ENCODE data around the gene TMPRSS2.

The TMPRSS2 gene

DNA sequence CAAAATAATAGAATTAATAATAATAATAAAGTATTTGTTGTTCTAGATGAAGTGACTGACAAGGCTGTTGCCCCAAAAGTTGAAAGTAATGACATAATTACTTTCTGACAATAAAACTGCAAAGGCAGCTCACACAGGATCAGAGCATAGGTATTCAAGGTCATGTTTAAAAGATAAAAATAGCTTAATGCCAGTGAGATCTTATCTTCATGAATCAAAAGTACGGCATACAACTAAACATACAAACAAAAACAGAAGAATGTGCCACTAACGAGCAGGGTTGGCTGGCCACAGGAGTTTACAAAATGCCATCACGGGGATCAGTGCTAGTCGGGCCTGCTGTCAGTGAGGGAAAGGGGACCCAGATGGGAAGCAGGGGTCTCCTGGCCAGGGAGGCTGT lies 22.4 kb upstream of the TMPRSS2 start:
- H3K27me3 ChIP-seq, result peaks cover 0 to 33% of the 10 kb centered on the region in 2 donors
- no peak overlapping the region for H3K27ac ChIP-seq
- H3K36me3 ChIP-seq, result no peaks in the 10 kb centered on the region
- DNase-seq, result no peak
- no peak overlapping the region for H3K4me3 ChIP-seq
- no peaks in the 10 kb centered on the region for H3K9me3 ChIP-seq
- H3K4me1 ChIP-seq, result no peaks in the 10 kb centered on the region
- intact Hi-C loops (cut with DNase I; ENCODE audit: low total_unique reads), result no loop called here
- TF ChIP-seq, protein P1, sequence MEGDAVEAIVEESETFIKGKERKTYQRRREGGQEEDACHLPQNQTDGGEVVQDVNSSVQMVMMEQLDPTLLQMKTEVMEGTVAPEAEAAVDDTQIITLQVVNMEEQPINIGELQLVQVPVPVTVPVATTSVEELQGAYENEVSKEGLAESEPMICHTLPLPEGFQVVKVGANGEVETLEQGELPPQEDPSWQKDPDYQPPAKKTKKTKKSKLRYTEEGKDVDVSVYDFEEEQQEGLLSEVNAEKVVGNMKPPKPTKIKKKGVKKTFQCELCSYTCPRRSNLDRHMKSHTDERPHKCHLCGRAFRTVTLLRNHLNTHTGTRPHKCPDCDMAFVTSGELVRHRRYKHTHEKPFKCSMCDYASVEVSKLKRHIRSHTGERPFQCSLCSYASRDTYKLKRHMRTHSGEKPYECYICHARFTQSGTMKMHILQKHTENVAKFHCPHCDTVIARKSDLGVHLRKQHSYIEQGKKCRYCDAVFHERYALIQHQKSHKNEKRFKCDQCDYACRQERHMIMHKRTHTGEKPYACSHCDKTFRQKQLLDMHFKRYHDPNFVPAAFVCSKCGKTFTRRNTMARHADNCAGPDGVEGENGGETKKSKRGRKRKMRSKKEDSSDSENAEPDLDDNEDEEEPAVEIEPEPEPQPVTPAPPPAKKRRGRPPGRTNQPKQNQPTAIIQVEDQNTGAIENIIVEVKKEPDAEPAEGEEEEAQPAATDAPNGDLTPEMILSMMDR (IDR thresholded peaks at IDR 0.05), result no peak

DNA sequence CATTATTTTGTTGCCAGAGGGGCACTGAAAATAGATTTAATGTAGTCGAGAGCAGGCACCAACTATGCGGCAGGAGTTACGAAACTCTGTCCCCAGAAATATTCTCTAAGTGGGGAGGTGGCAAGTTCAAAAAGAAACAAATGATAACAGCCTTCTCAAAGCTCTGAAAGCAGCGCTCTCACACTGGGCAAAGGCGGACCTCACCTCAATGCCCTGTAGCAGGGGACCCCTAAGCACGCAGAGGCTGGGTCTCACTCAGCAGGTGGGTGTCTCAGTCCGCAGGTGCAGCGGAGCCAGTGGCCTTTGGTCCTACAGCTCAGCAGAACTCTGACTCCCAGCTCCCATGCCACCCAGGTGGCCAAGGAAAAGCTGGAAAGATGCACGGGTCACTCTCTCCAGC lies 21.8 kb upstream of the TMPRSS2 start:
- H3K4me1 ChIP-seq, result no peaks in the 10 kb centered on the region
- TF ChIP-seq, protein P1 (IDR thresholded peaks at IDR 0.05), result no peak
- no peak for DNase-seq
- H3K9me3 ChIP-seq, result no peaks in the 10 kb centered on the region
- H3K27ac ChIP-seq, result no peak overlapping the region
- peaks cover 0 to 32% of the 10 kb centered on the region in 2 donors for H3K27me3 ChIP-seq
- no peak overlapping the region for H3K4me3 ChIP-seq
- no peaks in the 10 kb centered on the region for H3K36me3 ChIP-seq
- intact Hi-C loops (cut with DNase I; ENCODE audit: low total_unique reads), result no loop called here

DNA sequence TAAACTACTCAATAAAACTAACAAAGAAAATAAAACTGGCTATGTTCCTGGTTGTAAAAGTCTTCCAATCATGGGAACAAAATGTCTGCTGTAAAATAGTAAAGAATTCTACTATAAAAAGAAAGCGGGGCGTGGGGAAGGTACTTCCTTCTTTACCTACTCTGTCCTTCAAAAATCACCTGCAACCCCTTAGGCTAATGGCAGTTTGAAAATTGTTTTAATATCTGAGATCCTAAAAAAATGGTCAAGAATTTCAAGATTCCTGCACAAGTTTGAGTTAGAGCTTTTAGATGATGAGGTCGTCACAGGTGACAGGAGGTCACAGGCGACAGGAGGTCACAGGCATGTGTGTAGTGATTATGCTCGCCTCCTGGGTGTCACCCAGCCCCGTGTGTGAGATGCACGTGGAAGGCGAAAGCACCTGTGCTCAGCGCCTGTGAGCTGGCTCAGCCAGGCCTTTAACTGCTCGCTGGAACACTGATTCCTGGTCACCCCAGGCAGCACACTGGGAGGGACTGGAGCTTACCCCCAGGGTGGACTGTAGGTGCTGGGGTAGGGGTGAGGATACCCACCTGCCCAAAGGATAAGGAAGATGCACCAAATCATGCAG lies 18.6 kb upstream of the TMPRSS2 start:
- Histone ChIP-seq H3K4me1 (no peaks in the 10 kb centered on the region), H3K4me3 (no peak overlapping the region), H3K27ac (no peak overlapping the region), H3K27me3 (peaks cover 0 to 21% of the 10 kb centered on the region in 2 donors), H3K9me3 (no peaks in the 10 kb centered on the region), H3K36me3 (no peaks in the 10 kb centered on the region)
- intact Hi-C loops (cut with DNase I; ENCODE audit: low total_unique reads), result no loop called here
- TF ChIP-seq, protein P1 (IDR thresholded peaks at IDR 0.05), result no peak
- DNase-seq, result no peak

DNA sequence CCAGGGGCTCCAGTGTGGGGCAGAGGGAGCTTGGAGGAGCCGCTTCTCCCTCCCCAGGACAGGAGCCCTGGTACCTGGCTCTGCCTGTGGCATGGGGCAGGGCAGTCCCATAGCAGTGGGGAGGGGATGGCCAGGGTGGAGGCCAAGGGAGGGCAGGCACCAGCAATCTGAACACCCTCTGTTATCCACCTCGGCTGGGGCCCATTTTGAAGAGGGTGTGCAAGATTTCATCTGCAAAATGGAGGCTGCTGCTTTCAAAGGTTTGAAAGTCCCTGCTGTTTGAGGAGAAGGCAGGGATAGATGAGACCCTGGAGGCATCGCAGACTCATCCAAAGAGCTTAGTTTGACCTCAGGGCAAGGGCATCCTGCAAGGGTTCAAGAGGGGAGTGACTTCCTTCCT lies 15.2 kb upstream of the TMPRSS2 start:
- TF ChIP-seq, protein P1 (IDR thresholded peaks at IDR 0.05), result no peak
- Histone ChIP-seq H3K27ac (no peak overlapping the region), H3K4me3 (no peak overlapping the region), H3K36me3 (no peaks in the 10 kb centered on the region), H3K9me3 (no peaks in the 10 kb centered on the region), H3K27me3 (peaks cover 0 to 27% of the 10 kb centered on the region in 2 donors), H3K4me1 (no peaks in the 10 kb centered on the region)
- intact Hi-C loops (cut with DNase I; ENCODE audit: low total_unique reads), result no loop called here
- DNase-seq, result no peak

DNA sequence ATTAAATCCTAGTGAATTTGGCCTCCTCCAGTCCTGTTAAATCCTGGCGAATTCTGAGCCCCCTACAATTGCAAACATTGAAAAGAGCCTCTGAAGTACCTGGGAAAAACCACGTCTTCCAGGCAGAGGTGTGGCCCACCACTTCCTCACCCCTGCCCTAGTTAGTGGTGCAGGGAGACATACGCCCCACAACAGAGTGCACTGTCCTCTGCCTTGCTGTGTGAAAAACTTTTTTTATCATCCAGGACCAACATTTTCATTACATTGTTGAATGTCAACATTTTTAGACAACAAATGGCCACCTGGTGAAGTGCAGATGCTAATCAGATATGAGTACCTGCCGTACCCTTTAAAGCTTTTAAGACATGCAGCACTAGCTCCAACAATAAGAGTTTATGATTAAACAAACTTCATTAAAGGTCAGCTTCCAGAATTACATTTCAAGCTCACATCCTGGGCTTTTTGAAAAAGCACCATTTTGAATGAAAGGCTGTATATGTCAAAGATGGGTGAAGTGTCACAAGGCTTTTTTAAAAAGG lies 13.6 kb upstream of the TMPRSS2 start:
- Histone ChIP-seq H3K27ac (no peak overlapping the region), H3K4me1 (no peaks in the 10 kb centered on the region)
- intact Hi-C loops (cut with DNase I; ENCODE audit: low total_unique reads), result no loop called here

More for the DNA sequence above, 13.6 kb upstream of the TMPRSS2 start:
- Histone ChIP-seq H3K27me3 (peaks cover 0 to 17% of the 10 kb centered on the region in 2 donors), H3K4me3 (no peak overlapping the region), H3K36me3 (no peaks in the 10 kb centered on the region), H3K9me3 (no peaks in the 10 kb centered on the region)
- DNase-seq, result no peak
- TF ChIP-seq, protein P1 (IDR thresholded peaks at IDR 0.05), result no peak
